Transverse colon (tissue), 4 donors: Measurements from ENCODE around the gene MED15. TPM values are rescaled to one million over a fixed set of nuclear protein-coding genes. Genes with fewer than 3 reads are reported as not detected.
A peak's percentile ranks its signal among the peaks of the same experiment; 100 is the strongest.

Experiments used
- DNase-seq: peaks from one replicate; pipeline ENCODE4 v3.0.0-alpha.2; 2019
- H3K27ac ChIP-seq, 4 donors: fragments of 200-600 bp; sonication (generic); 2 replicates each; pipeline ENCODE4 v1.5.1; 2016 to 2018; ENCODE audit warnings: inconsistent platforms in 4 of 4
- H3K27me3 ChIP-seq: fragments of 200-600 bp; sonication (generic); 2 replicates; pipeline ENCODE4 v1.5.1; 2017; ENCODE audit warnings: inconsistent platforms
- H3K36me3 ChIP-seq, 4 donors: fragments of 200-600 bp; sonication (generic); 2 replicates each; pipeline ENCODE4 v1.5.1; 2017 to 2019; ENCODE audit warnings: inconsistent platforms in 4 of 4
- H3K4me1 ChIP-seq, 4 donors: fragments of 200-600 bp; sonication (generic); 2 replicates each; pipeline ENCODE4 v1.5.1; 2017 to 2020; ENCODE audit warnings: inconsistent platforms in 4 of 4
- H3K4me3 ChIP-seq, 4 donors: fragments of 200-600 bp; sonication (generic); 1 replicate in 1 of 4; 2 replicates in 3 of 4; pipeline versions ENCODE4 v1.5.1 to v1.6.1; 2017 to 2019; ENCODE audit warnings: inconsistent platforms in 4 of 4
- H3K9me3 ChIP-seq, 2 donors: fragments of 200-600 bp; sonication (generic); 2 replicates each; pipeline ENCODE4 v1.5.1; 2017 to 2019; ENCODE audit warnings: inconsistent platforms in 2 of 2
- EP300 ChIP-seq: sonication (generic); formaldehyde crosslinking; IDR thresholded peaks from one replicate; pipeline ENCODE4 v1.6.1; 2017; ENCODE audit warnings: antibody characterized with exemption, low read depth
- POLR2A ChIP-seq: fragments of 450-650 bp; IDR thresholded peaks from one replicate; pipeline ENCODE4 v1.6.1; 2016; ENCODE audit warnings: antibody characterized with exemption, mild to moderate bottlenecking, moderate library complexity
- POLR2AphosphoS5 ChIP-seq, 3 donors: sonication (generic); formaldehyde crosslinking; IDR thresholded peaks; one replicate each; pipeline ENCODE4 v1.6.1; 2016; ENCODE audit warnings: antibody characterized with exemption in 3 of 3
- WGBS, 2 donors: methylation state at CpG; one replicate each; pipeline ENCODE4 v1.1.5; 2018; ENCODE audit warnings: low coverage in 1 of 2; 5-methylcytosine and 5-hydroxymethylcytosine counted together
- in situ Hi-C, 4 donors: fragments of 200-750 bp; cut with MboI; loops; one replicate each; pipeline versions ENCODE4 v1.15.0 to v1.15.1; 2017; ENCODE audit warnings: low sequenced_read_pairs in 3 of 4, low pct_ligation_motif_present in 1 of 4, low pct_unique_long_range_greater_than_20kb in 1 of 4
- intact Hi-C: fragments of 100-400 bp; cut with DNase I; formaldehyde crosslinking; loops from one replicate; pipeline ENCODE4 v1.15.1; 2023; ENCODE audit warnings: low total_unique reads
- total RNA-seq, 4 donors: library from RNA; depleted of rRNA; stranded (reverse); fragments of >200 nt; gene quantifications; one replicate each; pipeline ENCODE4 v1.1.0, GENCODE V29; 2016
- TF ChIP-seq, protein P1 (sequence below), 5 experiments: fragments of 200-600 bp in 3 of 5; fragments of 450-650 bp in 2 of 5; sonication (generic) in 3 of 5; IDR thresholded peaks; 1 replicate in 2 of 5; 2 replicates in 3 of 5; pipeline ENCODE4 v1.5.1; 2016 to 2017; ENCODE audit warnings: antibody characterized with exemption in 5 of 5, inconsistent platforms in 3 of 5, mild to moderate bottlenecking in 2 of 5, moderate library complexity in 1 of 5

MED15 gene
- total RNA-seq, 4 donors from 2014 or later: 70.3 to 211 (median 116) TPM

DNA sequence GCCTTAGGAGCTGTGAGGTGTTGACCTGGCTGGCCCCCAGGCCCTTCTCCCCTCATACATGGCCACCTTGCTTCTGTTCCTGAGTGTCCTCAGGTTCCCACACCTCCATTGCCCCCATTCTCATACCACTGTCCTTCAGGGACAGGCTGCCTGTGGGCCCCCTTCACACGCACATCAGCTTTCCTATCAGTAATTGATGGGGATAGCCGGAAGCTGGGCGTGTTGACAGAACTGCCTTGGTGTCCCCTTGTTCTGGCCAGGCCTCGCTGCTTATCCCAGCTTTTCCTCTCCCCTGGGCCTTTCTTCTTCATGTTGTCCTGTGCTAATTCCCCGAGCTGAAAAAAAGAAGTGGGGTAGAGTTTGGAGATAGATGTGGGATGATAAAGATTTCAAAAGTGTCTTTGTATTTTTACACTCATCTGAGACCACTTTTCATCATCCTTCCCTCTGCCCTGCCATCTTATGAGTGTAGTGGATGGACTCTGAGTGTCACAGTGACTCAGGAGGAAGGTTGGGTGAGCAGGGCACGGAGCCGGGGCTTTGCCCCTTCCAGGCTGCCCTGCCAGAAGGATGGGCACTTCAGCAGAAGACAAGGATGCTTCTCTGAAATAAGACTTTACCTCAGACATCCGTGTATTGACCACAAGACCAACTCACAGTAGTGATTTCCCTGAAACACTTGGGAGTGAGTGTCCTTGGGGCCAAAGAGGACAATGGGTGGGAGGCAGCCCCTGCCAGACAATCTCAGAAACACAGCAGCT, 42.8 kb downstream of the MED15 start:
- H3K4me3 ChIP-seq: peak overlapping the region in 1 of 4 donors; percentile 8
- peak overlapping the region; percentile 85 to 87 (median 86) for H3K27ac ChIP-seq
- intact Hi-C loops: no loop called here
- no peaks in the 10 kb centered on the region for H3K27me3 ChIP-seq
- H3K36me3 ChIP-seq: peaks cover 0 to 10% (median 0%) of the 10 kb centered on the region in 4 donors
- H3K4me1 ChIP-seq: peaks cover 40 to 62% (median 48%) of the 10 kb centered on the region in 4 donors
- H3K9me3 ChIP-seq: no peaks in the 10 kb centered on the region
- in situ Hi-C loops: no loop called here
- 83 to 89% methylated on average over 6 to 8 of the region's 8 CpGs for WGBS, 2 donors
- DNase-seq: no peak
- TF ChIP-seq POLR2A (no peak), POLR2AphosphoS5 (IDR thresholded peaks at IDR 0.05) (no peak), EP300 (no peak)
- TF ChIP-seq, protein P1, sequence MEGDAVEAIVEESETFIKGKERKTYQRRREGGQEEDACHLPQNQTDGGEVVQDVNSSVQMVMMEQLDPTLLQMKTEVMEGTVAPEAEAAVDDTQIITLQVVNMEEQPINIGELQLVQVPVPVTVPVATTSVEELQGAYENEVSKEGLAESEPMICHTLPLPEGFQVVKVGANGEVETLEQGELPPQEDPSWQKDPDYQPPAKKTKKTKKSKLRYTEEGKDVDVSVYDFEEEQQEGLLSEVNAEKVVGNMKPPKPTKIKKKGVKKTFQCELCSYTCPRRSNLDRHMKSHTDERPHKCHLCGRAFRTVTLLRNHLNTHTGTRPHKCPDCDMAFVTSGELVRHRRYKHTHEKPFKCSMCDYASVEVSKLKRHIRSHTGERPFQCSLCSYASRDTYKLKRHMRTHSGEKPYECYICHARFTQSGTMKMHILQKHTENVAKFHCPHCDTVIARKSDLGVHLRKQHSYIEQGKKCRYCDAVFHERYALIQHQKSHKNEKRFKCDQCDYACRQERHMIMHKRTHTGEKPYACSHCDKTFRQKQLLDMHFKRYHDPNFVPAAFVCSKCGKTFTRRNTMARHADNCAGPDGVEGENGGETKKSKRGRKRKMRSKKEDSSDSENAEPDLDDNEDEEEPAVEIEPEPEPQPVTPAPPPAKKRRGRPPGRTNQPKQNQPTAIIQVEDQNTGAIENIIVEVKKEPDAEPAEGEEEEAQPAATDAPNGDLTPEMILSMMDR (IDR thresholded peaks at IDR 0.05): no peak

DNA sequence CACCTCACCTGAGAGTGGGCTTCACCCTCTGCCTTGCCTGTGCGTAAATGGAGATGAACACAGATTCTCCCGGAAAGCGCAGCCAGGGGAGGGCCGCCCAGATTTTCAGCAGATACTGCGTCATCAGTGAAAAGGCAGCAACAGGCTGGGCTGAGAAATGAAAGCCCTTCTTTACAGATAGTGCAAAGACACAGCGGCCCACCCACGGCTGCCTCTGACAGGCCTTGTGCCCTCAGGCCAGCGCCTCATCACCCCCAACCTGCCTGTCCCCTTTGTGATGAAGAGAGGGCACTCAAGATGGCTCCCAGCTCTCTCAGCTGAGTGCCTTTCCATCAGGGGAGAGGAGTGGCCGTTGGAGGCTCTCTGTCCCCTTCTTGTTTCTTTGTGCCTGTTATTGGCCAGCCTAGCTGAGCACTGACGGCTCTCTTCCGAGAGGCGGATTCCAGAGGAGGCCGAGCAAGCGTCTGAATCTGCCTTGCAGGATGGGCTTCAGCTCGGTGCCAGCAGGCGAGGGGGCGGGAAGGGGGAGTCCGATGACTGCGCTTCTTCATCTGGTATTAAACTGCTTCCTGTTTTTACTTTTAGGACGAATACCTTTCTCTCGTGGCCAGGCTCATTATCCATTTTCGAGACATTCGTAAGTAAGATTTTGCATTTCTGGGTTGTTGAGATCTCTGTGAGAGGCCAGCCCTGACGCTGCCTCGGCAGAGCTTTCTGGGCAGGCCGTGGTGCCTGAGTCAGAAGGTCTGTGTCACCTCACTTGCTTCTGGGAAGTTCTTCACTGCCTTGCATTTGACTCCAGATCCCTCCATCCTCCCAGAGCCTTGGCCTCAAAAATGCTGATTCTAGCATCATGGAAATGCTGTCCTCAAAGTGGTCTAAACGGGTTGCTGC, 43.7 kb downstream of the MED15 start:
- no peaks in the 10 kb centered on the region for H3K27me3 ChIP-seq
- peak overlapping the region in 1 of 4 donors; percentile 17 for H3K4me3 ChIP-seq
- H3K4me1 ChIP-seq: peaks cover 40 to 62% (median 48%) of the 10 kb centered on the region in 4 donors
- in situ Hi-C loops: no loop called here
- WGBS, 2 donors: 17 to 53% methylated on average over 1 to 27 of the region's 27 CpGs
- peak overlapping the region; percentile 85 to 87 (median 86) for H3K27ac ChIP-seq
- peaks cover 0 to 14% (median 0%) of the 10 kb centered on the region in 4 donors for H3K36me3 ChIP-seq
- TF ChIP-seq POLR2A (no peak), EP300 (no peak), POLR2AphosphoS5 (IDR thresholded peaks at IDR 0.05) (no peak)
- TF ChIP-seq, protein P1 (IDR thresholded peaks at IDR 0.05): no peak
- intact Hi-C loops: no loop called here
- DNase-seq: no peak
- no peaks in the 10 kb centered on the region for H3K9me3 ChIP-seq

DNA sequence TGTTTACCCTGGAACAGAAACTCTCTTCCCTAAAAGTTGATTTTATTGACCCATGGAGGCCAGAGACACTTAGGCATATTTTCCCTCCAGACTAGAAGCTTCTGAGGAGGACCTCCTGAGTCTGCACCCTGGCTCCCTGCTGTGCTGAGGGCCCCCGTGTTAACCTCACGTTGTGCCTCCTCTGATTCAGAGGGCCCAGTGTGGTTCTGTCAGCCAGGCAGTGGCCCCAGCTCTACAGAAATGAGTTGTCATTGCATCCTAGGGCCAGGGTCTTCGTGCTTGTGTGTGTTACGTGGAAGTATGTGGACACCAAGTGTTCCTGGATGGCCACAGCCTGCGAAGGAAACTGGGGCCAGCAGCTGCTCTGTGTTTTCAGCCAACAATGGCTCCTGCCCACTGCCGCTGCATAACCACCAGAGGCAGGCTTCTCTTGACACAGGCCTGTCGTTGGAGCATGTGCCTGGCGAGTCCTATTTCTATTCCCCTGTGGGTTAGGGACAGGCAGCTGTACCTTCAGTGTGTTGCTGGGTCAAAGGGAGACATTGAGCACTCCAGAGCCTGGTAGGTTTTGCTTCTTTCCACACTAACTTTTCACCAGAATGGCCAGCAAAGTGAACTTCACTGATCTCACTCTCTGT, 44.5 kb downstream of the MED15 start:
- DNase-seq: no peak
- intact Hi-C loops: no loop called here
- TF ChIP-seq POLR2AphosphoS5 (IDR thresholded peaks at IDR 0.05) (no peak), EP300 (no peak), POLR2A (no peak)
- TF ChIP-seq, protein P1 (IDR thresholded peaks at IDR 0.05): peak in 4 of 5 experiments; percentile 16 to 30 (median 22)
- WGBS, 2 donors: 51% methylated on average over 8 of the region's 8 CpGs; no CpG with 5 or more reads in 1 of the 2 donors
- Histone ChIP-seq H3K4me1 (peaks cover 40 to 68% (median 47%) of the 10 kb centered on the region in 4 donors), H3K36me3 (peaks cover 0 to 14% (median 0%) of the 10 kb centered on the region in 4 donors), H3K4me3 (peak overlapping the region in 1 of 4 donors; percentile 17), H3K9me3 (no peaks in the 10 kb centered on the region), H3K27ac (peak overlapping the region; percentile 85 to 87 (median 86)), H3K27me3 (no peaks in the 10 kb centered on the region)
- in situ Hi-C loops: no loop called here
